DMS 273 treated with DMSO at 0.1 percent for 48 hours (cell line): ENCODE results near the gene BRD3OS.
"Not testable (repeated sequence)": the region's sequence is repeated elsewhere in the genome, so short reads cannot be mapped to it uniquely, and the experiment has no call there.

Experiments used
- DNase-seq: peaks from one replicate; lab custom pipeline; 2025; lab: John Stamatoyannopoulos, UW

BRD3OS gene

GRCh38 chr9:133988771-133989170, 36.5 kb upstream of the BRD3OS start:
- DNase-seq: not testable (repeated sequence)

- no peak for DNase-seq
Observed at GRCh38 chr9:133989625-133990365, 35.5 kb upstream of the BRD3OS start.

- no peak for DNase-seq
Observed at GRCh38 chr9:133990366-133991213, 34.7 kb upstream of the BRD3OS start.

- no peak for DNase-seq
Observed at GRCh38 chr9:133991214-133991921, 33.9 kb upstream of the BRD3OS start.

GRCh38 chr9:133991964-133992779, 33.1 kb upstream of the BRD3OS start, which contains the start of gene VAV2:
TSS of gene VAV2 (minus strand) at chr9:133992324. CDS start at chr9:133992278, 46 bp downstream.
- DNase-seq: no peak

GRCh38 chr9:133992780-133993634, 32.3 kb upstream of the BRD3OS start:
- peak; percentile 39 for DNase-seq

- no peak for DNase-seq
Observed at GRCh38 chr9:133993635-133994253, 31.5 kb upstream of the BRD3OS start.

GRCh38 chr9:133994353-133995011, 30.8 kb upstream of the BRD3OS start:
- DNase-seq: no peak

GRCh38 chr9:133995012-133995896, 30.0 kb upstream of the BRD3OS start:
- no peak for DNase-seq

GRCh38 chr9:133996531-133997520, 28.5 kb upstream of the BRD3OS start:
- DNase-seq: no peak

- no peak for DNase-seq
Observed at GRCh38 chr9:133997584-133997983, 27.7 kb upstream of the BRD3OS start.

- DNase-seq: no peak
Observed at GRCh38 chr9:133998915-133999595, 26.2 kb upstream of the BRD3OS start.

- DNase-seq: no peak
Observed at GRCh38 chr9:133999851-134000265, 25.4 kb upstream of the BRD3OS start.

- DNase-seq: no peak
Observed at GRCh38 chr9:134002796-134003195, 22.5 kb upstream of the BRD3OS start.

GRCh38 chr9:134003237-134003636, 22.0 kb upstream of the BRD3OS start:
- no peak for DNase-seq

- no peak for DNase-seq
Observed at GRCh38 chr9:134004131-134004873, 21.0 kb upstream of the BRD3OS start.
